Type B pancreatic cell (in vitro differentiated cells): ENCODE results near the gene SLC19A3. TPM values are rescaled to one million over a fixed set of nuclear protein-coding genes. Genes with fewer than 3 reads are reported as not detected.

Experiments used
- DNase-seq: peaks from one replicate; pipeline ENCODE4 v3.0.0; 2021; ENCODE audit warnings: mixed read lengths; ENCODE audit not compliant: unreplicated experiment; ENCODE audit errors: extremely low spot score
- H3K27ac Mint-ChIP-seq: 2 replicates; pipeline ENCODE4 v1.8.0; 2021; ENCODE audit warnings: mild to moderate bottlenecking, mixed read lengths
- H3K27me3 Mint-ChIP-seq: 2 replicates; pipeline ENCODE4 v1.8.0; 2021; ENCODE audit warnings: mixed read lengths
- H3K36me3 Mint-ChIP-seq: 2 replicates; pipeline ENCODE4 v1.8.0; 2021; ENCODE audit warnings: mixed read lengths
- H3K4me1 Mint-ChIP-seq: one replicate; pipeline ENCODE4 v1.8.0; 2021; ENCODE audit warnings: mixed read lengths; ENCODE audit not compliant: unreplicated experiment
- H3K4me3 Mint-ChIP-seq: 2 replicates; pipeline ENCODE4 v1.8.0; 2021; ENCODE audit warnings: mild to moderate bottlenecking, mixed read lengths
- H3K9me3 Mint-ChIP-seq: 2 replicates; pipeline ENCODE4 v1.8.0; 2021; ENCODE audit warnings: mixed read lengths
- total RNA-seq: library from RNA; stranded (reverse); gene quantifications from 2 replicates; pipeline ENCODE4 v1.2.1, GENCODE V29; 2021; ENCODE audit warnings: low replicate concordance
- TF ChIP-seq, protein P1 (sequence below): fragments of 200-600 bp; sonication (generic); conservative IDR thresholded peaks from 2 replicates; pipeline ENCODE4 v1.5.0; 2021; ENCODE audit warnings: antibody characterized with exemption, mild to moderate bottlenecking

The SLC19A3 gene
- total RNA-seq, 1 donor from 2014 or later: 6.4 TPM

DNA sequence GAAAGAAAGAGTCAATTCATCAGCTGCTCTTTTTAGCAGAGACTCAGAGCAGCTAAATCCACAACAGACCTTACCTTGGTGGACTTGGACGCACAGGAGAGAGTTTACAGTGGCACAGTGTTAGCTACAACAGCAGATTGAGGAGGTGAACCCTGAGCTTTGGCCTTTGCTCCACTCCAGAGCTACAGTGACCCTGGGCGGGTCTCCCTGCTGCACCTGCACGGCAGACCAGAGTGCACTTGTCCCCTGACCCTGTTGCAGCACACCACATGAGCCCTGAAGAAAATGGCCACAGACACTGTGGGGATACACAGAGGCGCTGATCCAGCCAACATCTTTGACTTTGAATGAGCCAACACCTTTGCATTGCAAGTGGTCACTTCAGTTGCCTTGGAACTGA lies 11.0 kb downstream of the SLC19A3 start:
- peak overlapping the region; percentile 55 for H3K27ac Mint-ChIP-seq
- DNase-seq: no peak
- H3K27me3 Mint-ChIP-seq: no peaks in the 10 kb centered on the region
- no peak overlapping the region for H3K4me3 Mint-ChIP-seq
- TF ChIP-seq, protein P1, sequence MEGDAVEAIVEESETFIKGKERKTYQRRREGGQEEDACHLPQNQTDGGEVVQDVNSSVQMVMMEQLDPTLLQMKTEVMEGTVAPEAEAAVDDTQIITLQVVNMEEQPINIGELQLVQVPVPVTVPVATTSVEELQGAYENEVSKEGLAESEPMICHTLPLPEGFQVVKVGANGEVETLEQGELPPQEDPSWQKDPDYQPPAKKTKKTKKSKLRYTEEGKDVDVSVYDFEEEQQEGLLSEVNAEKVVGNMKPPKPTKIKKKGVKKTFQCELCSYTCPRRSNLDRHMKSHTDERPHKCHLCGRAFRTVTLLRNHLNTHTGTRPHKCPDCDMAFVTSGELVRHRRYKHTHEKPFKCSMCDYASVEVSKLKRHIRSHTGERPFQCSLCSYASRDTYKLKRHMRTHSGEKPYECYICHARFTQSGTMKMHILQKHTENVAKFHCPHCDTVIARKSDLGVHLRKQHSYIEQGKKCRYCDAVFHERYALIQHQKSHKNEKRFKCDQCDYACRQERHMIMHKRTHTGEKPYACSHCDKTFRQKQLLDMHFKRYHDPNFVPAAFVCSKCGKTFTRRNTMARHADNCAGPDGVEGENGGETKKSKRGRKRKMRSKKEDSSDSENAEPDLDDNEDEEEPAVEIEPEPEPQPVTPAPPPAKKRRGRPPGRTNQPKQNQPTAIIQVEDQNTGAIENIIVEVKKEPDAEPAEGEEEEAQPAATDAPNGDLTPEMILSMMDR: no peak
- H3K9me3 Mint-ChIP-seq: no peaks in the 10 kb centered on the region
- H3K36me3 Mint-ChIP-seq: peaks cover 5% of the 10 kb centered on the region
- H3K4me1 Mint-ChIP-seq: peaks cover 3% of the 10 kb centered on the region

DNA sequence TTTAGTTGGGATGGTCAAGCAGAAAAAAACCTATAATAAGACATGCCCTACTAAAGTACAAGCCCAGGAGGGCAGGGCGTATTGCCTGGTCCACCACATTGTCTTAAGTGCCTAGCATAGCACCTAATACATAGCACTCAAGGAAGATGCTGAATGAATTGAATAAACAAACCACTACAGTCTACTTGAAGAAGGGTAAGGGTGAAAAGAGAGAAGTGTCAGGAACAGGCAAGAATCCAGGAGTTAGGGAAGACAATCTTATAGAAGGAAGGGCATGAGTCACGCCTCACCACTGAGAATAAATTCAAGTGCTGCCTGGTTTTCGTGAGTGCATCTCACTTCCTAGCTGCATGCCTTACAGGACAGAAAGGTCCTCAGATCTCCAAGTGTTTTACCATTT lies 13.9 kb downstream of the SLC19A3 start:
- H3K4me1 Mint-ChIP-seq: peaks cover 3% of the 10 kb centered on the region
- H3K36me3 Mint-ChIP-seq: peaks cover 5% of the 10 kb centered on the region
- H3K27me3 Mint-ChIP-seq: no peaks in the 10 kb centered on the region
- H3K4me3 Mint-ChIP-seq: peak overlapping the region; percentile 53
- TF ChIP-seq, protein P1: no peak
- no peak for DNase-seq
- H3K9me3 Mint-ChIP-seq: no peaks in the 10 kb centered on the region
- peak overlapping the region; percentile 97 for H3K27ac Mint-ChIP-seq

DNA sequence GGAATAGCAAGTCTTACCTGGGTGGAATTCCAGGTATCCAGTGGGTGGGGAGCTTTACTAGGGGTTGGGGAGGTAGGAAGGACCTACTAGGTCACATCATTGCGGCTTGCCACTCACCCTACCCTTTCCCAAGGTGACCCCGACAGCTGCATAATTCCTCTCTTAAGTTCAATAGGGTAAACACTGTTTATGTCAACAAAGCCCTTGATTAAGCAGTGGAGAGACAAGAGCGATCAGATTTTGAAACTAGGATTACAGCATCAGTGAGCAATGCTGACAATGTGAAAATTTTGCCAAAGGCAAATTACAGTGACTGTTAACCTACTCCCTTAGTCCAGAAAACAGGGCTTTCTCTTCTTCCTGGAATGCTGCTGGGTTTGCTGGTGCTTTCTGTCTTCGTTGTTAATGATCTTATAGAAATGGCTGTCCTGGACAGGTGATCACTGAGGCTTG lies 14.5 kb downstream of the SLC19A3 start:
- TF ChIP-seq, protein P1: no peak
- Mint-ChIP-seq H3K36me3 (peaks cover 5% of the 10 kb centered on the region), H3K9me3 (no peaks in the 10 kb centered on the region), H3K27me3 (no peaks in the 10 kb centered on the region), H3K4me3 (peak overlapping the region; percentile 61), H3K4me1 (peaks cover 3% of the 10 kb centered on the region), H3K27ac (peak overlapping the region; percentile 97)
- DNase-seq: no peak

DNA sequence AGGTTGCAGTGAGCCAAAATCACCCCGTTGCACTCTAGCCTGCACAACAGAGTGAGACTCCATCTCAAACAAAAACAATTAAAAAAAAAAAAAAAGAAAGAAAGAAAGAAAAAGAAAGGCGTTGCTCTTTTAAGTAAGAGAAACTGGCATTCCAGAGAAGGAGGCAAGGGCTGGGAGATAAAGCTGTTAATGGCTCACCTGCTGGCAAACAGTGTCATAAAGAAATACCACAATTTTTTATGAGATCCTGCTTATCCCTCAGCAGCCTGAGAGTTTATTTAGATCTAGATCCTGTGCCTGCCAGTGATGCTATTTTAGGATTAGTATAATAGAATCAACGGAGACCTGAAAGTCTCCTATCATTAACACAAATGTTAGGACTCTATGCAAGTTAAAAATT lies 16.3 kb downstream of the SLC19A3 start:
- Mint-ChIP-seq H3K4me1 (peaks cover 3% of the 10 kb centered on the region), H3K27ac (peak overlapping the region; percentile 97), H3K27me3 (no peaks in the 10 kb centered on the region), H3K4me3 (no peak overlapping the region), H3K36me3 (peaks cover 5% of the 10 kb centered on the region), H3K9me3 (no peaks in the 10 kb centered on the region)
- no peak for DNase-seq
- TF ChIP-seq, protein P1: no peak

GRCh38 chr2:227696990-227697679 lies 20.7 kb downstream of the SLC19A3 start:
- TF ChIP-seq, protein P1: no peak
- Mint-ChIP-seq H3K36me3 (no peaks in the 10 kb centered on the region), H3K4me3 (no peak overlapping the region), H3K9me3 (no peaks in the 10 kb centered on the region), H3K27me3 (no peaks in the 10 kb centered on the region), H3K4me1 (no peaks in the 10 kb centered on the region), H3K27ac (no peak overlapping the region)
- no peak for DNase-seq
